ENCODE results near the gene CRACDL.
A peak's percentile ranks its signal among the peaks of the same experiment; 100 is the strongest.

CRACDL gene, protein sequence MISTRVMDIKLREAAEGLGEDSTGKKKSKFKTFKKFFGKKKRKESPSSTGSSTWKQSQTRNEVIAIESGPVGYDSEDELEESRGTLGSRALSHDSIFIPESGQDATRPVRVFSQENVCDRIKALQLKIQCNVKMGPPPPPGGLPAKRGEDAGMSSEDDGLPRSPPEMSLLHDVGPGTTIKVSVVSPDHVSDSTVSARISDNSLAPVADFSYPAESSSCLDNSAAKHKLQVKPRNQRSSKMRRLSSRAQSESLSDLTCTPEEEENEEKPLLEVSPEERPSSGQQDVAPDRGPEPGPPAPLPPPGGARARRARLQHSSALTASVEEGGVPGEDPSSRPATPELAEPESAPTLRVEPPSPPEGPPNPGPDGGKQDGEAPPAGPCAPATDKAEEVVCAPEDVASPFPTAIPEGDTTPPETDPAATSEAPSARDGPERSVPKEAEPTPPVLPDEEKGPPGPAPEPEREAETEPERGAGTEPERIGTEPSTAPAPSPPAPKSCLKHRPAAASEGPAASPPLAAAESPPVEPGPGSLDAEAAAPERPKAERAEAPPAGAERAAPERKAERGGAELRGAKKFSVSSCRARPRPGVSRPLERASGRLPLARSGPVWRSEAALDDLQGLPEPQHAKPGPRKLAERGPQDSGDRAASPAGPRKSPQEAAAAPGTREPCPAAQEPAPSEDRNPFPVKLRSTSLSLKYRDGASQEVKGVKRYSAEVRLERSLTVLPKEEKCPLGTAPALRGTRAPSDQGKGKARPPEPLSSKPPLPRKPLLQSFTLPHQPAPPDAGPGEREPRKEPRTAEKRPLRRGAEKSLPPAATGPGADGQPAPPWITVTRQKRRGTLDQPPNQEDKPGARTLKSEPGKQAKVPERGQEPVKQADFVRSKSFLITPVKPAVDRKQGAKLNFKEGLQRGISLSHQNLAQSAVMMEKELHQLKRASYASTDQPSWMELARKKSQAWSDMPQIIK
- long read RNA-seq, partial matches to known transcripts: 0 of 1 reads
- long read RNA-seq, other reads (novel, unspliced or antisense): 1 of 1 reads

DNA sequence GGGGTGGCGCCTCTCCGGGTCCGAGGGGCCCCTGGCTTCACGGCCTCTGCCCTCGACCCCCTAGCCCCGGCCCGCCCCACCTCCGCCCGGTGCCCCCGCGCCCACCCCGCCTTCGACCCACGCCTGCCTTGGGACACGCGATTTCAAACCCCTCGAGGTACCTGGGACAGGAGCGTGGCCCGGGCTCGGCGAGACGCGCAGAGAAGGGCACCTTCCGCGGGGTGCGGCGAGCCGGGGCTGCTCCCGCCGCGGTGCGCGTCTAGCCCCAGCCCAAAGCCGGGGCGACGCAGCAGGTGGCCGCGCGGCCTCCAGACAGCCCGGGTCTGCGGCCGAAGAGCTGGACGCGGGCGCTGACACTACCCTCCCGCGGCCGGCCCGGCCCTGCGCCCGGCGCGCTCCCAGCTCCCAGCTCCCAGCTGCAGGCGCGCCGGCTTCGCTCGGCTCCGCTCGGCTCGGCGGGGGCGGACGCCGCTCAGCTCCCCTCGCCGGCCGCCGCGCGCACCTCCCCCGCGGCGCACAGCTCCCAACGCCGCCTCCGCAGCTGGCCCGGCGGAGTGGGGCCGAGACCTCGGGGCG lies at the start of gene CRACDL:
Gene CRACDL (minus strand): TSS at position 449 of the 576 bp plus-strand sequence. CDS start 89,425 bp downstream, outside the sequence.
- TF ChIP-seq, protein P1, sequence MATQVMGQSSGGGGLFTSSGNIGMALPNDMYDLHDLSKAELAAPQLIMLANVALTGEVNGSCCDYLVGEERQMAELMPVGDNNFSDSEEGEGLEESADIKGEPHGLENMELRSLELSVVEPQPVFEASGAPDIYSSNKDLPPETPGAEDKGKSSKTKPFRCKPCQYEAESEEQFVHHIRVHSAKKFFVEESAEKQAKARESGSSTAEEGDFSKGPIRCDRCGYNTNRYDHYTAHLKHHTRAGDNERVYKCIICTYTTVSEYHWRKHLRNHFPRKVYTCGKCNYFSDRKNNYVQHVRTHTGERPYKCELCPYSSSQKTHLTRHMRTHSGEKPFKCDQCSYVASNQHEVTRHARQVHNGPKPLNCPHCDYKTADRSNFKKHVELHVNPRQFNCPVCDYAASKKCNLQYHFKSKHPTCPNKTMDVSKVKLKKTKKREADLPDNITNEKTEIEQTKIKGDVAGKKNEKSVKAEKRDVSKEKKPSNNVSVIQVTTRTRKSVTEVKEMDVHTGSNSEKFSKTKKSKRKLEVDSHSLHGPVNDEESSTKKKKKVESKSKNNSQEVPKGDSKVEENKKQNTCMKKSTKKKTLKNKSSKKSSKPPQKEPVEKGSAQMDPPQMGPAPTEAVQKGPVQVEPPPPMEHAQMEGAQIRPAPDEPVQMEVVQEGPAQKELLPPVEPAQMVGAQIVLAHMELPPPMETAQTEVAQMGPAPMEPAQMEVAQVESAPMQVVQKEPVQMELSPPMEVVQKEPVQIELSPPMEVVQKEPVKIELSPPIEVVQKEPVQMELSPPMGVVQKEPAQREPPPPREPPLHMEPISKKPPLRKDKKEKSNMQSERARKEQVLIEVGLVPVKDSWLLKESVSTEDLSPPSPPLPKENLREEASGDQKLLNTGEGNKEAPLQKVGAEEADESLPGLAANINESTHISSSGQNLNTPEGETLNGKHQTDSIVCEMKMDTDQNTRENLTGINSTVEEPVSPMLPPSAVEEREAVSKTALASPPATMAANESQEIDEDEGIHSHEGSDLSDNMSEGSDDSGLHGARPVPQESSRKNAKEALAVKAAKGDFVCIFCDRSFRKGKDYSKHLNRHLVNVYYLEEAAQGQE (IDR thresholded peaks at IDR 0.05; ENCODE audit: insufficient replicate concordance, low read depth): no peak
- TF ChIP-seq, protein P2, sequence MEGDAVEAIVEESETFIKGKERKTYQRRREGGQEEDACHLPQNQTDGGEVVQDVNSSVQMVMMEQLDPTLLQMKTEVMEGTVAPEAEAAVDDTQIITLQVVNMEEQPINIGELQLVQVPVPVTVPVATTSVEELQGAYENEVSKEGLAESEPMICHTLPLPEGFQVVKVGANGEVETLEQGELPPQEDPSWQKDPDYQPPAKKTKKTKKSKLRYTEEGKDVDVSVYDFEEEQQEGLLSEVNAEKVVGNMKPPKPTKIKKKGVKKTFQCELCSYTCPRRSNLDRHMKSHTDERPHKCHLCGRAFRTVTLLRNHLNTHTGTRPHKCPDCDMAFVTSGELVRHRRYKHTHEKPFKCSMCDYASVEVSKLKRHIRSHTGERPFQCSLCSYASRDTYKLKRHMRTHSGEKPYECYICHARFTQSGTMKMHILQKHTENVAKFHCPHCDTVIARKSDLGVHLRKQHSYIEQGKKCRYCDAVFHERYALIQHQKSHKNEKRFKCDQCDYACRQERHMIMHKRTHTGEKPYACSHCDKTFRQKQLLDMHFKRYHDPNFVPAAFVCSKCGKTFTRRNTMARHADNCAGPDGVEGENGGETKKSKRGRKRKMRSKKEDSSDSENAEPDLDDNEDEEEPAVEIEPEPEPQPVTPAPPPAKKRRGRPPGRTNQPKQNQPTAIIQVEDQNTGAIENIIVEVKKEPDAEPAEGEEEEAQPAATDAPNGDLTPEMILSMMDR (IDR thresholded peaks at IDR 0.05; ENCODE audit: insufficient read depth, low read length): no peak
- TF ChIP-seq SPI1 (IDR thresholded peaks at IDR 0.05; ENCODE audit: borderline replicate concordance, low read depth): no peak
- TF ChIP-seq GABPA (IDR thresholded peaks at IDR 0.05; ENCODE audit: low read depth): no peak
- TF ChIP-seq POLR2AphosphoS5 (IDR thresholded peaks at IDR 0.05; ENCODE audit: low read depth): no peak
- Histone ChIP-seq H3K4me3 (replicated peaks; ENCODE audit: insufficient read depth, low read length) (peak within 1 kb of the TSS; percentile 43), H3K27me3 (ENCODE audit: insufficient read depth, poor library complexity, severe bottlenecking) (peaks cover 25% of the 10 kb centered on the region), H3K27ac (replicated peaks) (no peak within 1 kb of the TSS)
- no peak for DNase-seq (ENCODE audit: low read depth in 1 of 2, low spot score in 1 of 2)

DNA sequence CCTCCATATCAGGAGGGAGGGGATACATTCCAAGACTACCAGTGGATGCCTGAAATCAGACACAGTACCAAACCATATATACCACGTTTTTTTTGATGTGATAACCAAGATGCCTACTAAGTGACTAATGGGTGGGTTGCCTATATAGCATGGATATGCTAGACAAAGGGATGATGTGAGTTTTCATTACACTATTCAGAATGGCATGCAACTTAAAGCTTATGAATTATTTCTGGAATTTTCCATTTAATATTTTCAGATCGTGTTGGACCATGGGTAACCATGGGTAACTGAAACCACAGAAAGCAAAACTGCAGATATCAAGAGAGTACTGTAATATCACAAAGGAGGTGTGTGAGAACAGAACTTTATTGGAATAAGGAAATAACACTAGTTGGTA lies 39.6 kb upstream of the CRACDL start:
- no peaks in the 10 kb centered on the region for H3K27me3 ChIP-seq (ENCODE audit: insufficient read depth, poor library complexity, severe bottlenecking)
- TF ChIP-seq POLR2AphosphoS5 (IDR thresholded peaks at IDR 0.05; ENCODE audit: low read depth): no peak
- TF ChIP-seq, protein P2 (IDR thresholded peaks at IDR 0.05; ENCODE audit: insufficient read depth, low read length): no peak
- no peak overlapping the region for H3K27ac ChIP-seq (replicated peaks)
- H3K4me3 ChIP-seq (replicated peaks; ENCODE audit: insufficient read depth, low read length): no peak overlapping the region
- no peak for DNase-seq (ENCODE audit: low read depth in 1 of 2, low spot score in 1 of 2)

DNA sequence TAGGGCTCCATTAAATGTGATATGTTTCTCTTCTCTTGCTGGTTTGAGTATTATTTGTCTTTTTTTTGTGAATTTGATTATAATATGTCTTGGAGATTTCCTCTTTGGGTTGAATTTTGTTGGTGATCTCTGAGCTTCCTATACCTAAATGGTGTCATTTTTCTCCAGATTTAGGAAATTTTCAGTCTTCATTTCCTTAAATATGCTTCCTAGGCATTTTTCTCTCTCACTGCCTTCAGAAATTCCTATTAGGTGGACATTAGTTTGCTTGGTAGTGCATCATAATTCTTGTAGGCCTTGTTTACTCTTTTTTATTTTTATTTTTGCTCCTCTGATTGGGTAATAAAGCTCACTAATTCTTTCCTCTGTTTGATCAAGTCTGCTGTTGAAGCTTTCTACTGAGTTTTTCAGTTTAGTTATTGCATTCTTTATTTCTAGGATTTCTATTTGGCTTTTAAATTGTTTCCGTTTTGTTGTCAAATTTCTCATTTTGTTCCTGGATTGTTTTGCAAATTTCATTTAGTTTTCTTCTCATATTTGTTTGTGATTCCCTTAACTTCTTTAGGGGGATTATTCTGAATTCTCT lies 36.6 kb upstream of the CRACDL start:
- no peak overlapping the region for H3K4me3 ChIP-seq (replicated peaks; ENCODE audit: insufficient read depth, low read length)
- H3K27ac ChIP-seq (replicated peaks): no peak overlapping the region
- TF ChIP-seq, protein P2 (IDR thresholded peaks at IDR 0.05; ENCODE audit: insufficient read depth, low read length): no peak
- TF ChIP-seq, protein P1 (IDR thresholded peaks at IDR 0.05; ENCODE audit: insufficient replicate concordance, low read depth): no peak
- TF ChIP-seq SPI1 (IDR thresholded peaks at IDR 0.05; ENCODE audit: borderline replicate concordance, low read depth): no peak
- TF ChIP-seq GABPA (IDR thresholded peaks at IDR 0.05; ENCODE audit: low read depth): no peak
- no peak for TF ChIP-seq POLR2AphosphoS5 (IDR thresholded peaks at IDR 0.05; ENCODE audit: low read depth)
- DNase-seq (ENCODE audit: low read depth in 1 of 2, low spot score in 1 of 2): no peak
- H3K27me3 ChIP-seq (ENCODE audit: insufficient read depth, poor library complexity, severe bottlenecking): no peaks in the 10 kb centered on the region
